Measurements from ENCODE around the gene RPL13. TPM values are rescaled to one million over a fixed set of nuclear protein-coding genes. Genes with fewer than 3 reads are reported as not detected.

Gene RPL13
- total RNA-seq, 1 experiment from 2014 or later = 2,780 TPM

DNA sequence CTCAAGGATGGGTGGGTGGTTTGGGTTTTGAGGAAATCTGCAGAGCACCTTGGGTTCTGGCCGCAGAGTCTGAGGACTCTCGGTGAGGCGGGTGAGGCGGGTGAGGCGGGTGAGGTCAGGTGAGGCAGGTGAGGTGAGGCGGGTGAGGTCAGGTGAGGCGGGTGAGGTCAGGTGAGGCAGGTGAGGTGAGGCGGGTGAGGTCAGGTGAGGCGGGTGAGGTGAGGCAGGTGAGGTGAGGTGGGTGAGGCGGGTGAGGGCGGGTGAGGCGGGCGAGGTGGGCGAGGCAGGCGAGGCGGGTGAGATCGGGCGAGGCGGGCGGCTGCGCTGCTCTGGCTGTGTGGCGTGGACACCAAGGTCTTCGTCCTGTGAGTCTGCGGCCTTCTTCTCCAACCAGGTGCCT is 24.1 kb upstream of the RPL13 start:
- H3K27me3 ChIP-seq (replicated peaks) = no peaks in the 10 kb centered on the region
- peaks cover 77% of the 10 kb centered on the region for H3K36me3 ChIP-seq
- H3K4me1 ChIP-seq (replicated peaks) = no peaks in the 10 kb centered on the region
- H3K27ac ChIP-seq = no peak overlapping the region
- H3K9me3 ChIP-seq (replicated peaks) = no peaks in the 10 kb centered on the region
- no peak for DNase-seq (ENCODE audit: low read depth in 1 of 2, low spot score in 2 of 2)
- no peak overlapping the region for H3K4me3 ChIP-seq

DNA sequence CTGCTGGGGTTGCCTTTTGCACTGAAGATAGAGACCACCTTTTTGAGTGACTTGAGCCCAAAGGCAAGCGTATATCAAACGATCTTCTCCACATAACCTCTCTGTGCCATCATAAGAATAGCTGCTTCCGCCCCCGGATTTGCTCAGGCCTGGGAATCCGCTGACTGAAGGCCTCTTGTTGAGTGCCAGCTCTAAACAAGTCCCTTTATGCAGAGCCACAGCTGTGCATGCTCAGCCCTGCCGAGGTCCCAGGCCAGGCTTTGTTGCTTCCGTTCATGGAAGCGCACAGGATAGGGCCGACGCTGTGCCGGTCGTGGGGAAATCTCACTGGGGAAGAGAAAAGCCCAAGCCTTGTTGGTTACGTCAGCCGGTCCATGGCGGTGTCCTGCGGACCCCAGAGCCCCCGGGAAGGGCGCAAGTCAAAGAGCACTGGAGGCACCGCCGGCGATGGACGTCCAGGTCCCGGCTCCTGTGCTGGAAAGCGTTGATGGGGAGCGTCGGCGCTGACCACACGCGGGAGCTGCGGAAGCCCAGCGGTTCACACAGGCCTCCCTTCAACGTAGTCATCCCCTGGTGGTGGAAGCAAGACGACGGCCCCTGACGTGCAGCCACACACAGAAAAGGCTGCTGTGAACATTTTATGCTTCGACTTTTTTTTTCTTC is 23.5 kb upstream of the RPL13 start:
- H3K27ac ChIP-seq = no peak overlapping the region
- H3K4me3 ChIP-seq = no peak overlapping the region
- no peaks in the 10 kb centered on the region for H3K27me3 ChIP-seq (replicated peaks)
- peaks cover 75% of the 10 kb centered on the region for H3K36me3 ChIP-seq
- no peak for DNase-seq (ENCODE audit: low read depth in 1 of 2, low spot score in 2 of 2)
- no peaks in the 10 kb centered on the region for H3K4me1 ChIP-seq (replicated peaks)
- H3K9me3 ChIP-seq (replicated peaks) = no peaks in the 10 kb centered on the region

DNA sequence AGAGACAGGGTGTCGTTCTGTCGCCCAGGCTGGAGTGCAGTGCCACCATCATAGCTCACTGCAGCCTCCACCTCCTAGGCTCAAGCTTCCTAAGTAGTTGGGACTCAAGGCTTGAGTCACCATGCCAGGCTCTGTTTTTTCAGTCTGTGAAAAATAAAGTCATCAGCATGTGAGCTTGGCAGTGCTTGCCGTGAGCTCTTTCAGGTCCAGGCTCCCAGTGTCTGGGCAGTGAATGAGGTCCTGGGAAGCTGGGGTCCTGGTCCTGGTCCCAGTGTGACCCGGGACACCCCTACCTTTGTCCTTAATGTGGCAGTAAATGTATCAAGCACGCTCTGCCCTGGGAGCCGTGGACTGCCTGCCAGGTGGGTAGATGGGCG is 22.9 kb upstream of the RPL13 start:
- no peak overlapping the region for H3K27ac ChIP-seq
- H3K4me1 ChIP-seq (replicated peaks) = no peaks in the 10 kb centered on the region
- H3K4me3 ChIP-seq = no peak overlapping the region
- DNase-seq (ENCODE audit: low read depth in 1 of 2, low spot score in 2 of 2) = no peak
- H3K36me3 ChIP-seq = peaks cover 70% of the 10 kb centered on the region
- H3K9me3 ChIP-seq (replicated peaks) = no peaks in the 10 kb centered on the region
- H3K27me3 ChIP-seq (replicated peaks) = no peaks in the 10 kb centered on the region

DNA sequence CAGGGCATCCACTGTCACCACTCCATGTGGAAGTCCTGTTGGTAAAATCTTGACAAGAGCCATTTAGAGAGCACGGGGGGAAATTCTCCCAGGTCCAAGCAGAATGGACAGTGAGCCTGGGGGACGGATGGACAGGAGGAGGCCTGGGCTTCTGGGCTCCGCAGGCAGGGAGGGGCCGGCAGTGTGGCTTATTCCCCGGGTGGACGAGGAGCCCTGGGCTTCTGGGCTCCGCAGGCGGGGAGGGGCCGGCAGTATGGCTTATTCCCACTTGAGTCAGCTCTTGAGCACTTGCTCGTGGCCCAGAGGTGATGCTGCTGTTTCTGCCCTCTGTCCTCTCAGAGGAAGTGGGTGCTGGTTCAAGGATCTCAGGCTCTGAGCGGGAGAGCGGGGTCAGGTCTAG is 22.2 kb upstream of the RPL13 start:
- H3K27me3 ChIP-seq (replicated peaks) = no peaks in the 10 kb centered on the region
- peaks cover 65% of the 10 kb centered on the region for H3K36me3 ChIP-seq
- no peaks in the 10 kb centered on the region for H3K9me3 ChIP-seq (replicated peaks)
- no peak overlapping the region for H3K4me3 ChIP-seq
- no peak overlapping the region for H3K27ac ChIP-seq
- H3K4me1 ChIP-seq (replicated peaks) = no peaks in the 10 kb centered on the region
- no peak for DNase-seq (ENCODE audit: low read depth in 1 of 2, low spot score in 2 of 2)

DNA sequence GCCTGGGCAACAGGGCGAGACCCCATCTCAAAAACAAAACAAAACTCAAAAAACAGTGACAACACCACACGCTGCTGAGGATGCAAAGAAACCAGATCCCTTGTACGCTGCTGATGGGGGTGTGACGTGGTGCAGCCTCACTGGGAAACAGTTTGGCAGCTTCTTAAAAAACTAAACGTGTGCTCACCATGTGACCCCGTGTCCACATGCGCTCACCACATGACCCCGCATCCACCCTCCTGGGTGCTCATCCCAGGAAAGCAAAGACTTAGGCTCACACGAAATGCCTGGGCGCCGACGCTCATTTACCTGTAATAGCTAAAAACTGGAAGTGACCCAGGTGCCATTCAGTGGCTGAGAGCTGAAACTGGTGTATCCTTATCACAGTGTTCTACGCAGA is 19.9 kb upstream of the RPL13 start:
- DNase-seq (ENCODE audit: low read depth in 1 of 2, low spot score in 2 of 2) = no peak
- no peaks in the 10 kb centered on the region for H3K4me1 ChIP-seq (replicated peaks)
- no peak overlapping the region for H3K4me3 ChIP-seq
- H3K36me3 ChIP-seq = peaks cover 60% of the 10 kb centered on the region
- no peak overlapping the region for H3K27ac ChIP-seq
- no peaks in the 10 kb centered on the region for H3K9me3 ChIP-seq (replicated peaks)
- no peaks in the 10 kb centered on the region for H3K27me3 ChIP-seq (replicated peaks)

GRCh38 chr16:89541792-89542191 is 18.7 kb upstream of the RPL13 start:
- no peaks in the 10 kb centered on the region for H3K27me3 ChIP-seq (replicated peaks)
- H3K4me3 ChIP-seq = no peak overlapping the region
- no peaks in the 10 kb centered on the region for H3K4me1 ChIP-seq (replicated peaks)
- peaks cover 66% of the 10 kb centered on the region for H3K36me3 ChIP-seq
- no peak overlapping the region for H3K27ac ChIP-seq
- DNase-seq (ENCODE audit: low read depth in 1 of 2, low spot score in 2 of 2) = no peak
- no peaks in the 10 kb centered on the region for H3K9me3 ChIP-seq (replicated peaks)

DNA sequence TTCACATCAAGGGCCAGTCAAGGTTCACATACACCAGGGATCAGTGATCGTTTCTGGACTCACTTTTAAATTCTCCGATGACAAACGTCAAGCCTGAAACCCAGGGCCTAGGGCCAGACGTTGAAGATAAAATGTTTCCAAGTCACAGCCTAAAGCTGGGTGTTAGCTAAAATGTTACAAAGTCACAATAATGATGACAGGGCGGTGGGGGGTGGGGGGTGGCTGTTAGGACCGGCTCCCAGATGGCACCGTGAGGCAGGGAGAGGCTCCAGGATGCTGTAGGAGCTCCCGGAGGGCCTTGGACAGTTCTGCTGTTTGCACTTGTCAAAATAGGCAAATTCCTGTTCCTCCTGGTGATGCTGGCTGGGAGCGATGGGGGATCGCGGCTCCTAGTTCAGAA is 16.4 kb upstream of the RPL13 start:
- Histone ChIP-seq H3K27ac (no peak overlapping the region), H3K27me3 (replicated peaks) (no peaks in the 10 kb centered on the region), H3K9me3 (replicated peaks) (no peaks in the 10 kb centered on the region), H3K36me3 (peaks cover 66% of the 10 kb centered on the region), H3K4me3 (no peak overlapping the region), H3K4me1 (replicated peaks) (no peaks in the 10 kb centered on the region)
- DNase-seq (ENCODE audit: low read depth in 1 of 2, low spot score in 2 of 2) = no peak

DNA sequence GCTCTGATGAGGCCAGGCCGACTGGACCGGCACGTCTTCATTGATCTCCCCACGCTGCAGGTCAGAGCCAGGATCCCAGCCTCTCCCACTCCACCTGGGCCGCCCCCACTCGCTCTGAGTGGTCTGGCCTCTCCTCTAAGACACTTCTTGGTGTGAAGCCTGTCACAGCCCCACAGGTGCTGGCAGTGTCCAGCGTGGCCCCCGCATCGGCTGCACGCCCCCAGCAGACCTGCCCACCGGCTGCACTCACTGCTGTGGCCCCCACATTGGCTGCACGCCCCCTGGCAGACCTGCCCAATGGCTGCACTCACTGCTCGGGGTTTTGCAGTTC is 15.8 kb upstream of the RPL13 start:
- DNase-seq (ENCODE audit: low read depth in 1 of 2, low spot score in 2 of 2) = no peak
- no peaks in the 10 kb centered on the region for H3K4me1 ChIP-seq (replicated peaks)
- H3K27ac ChIP-seq = no peak overlapping the region
- H3K4me3 ChIP-seq = no peak overlapping the region
- H3K36me3 ChIP-seq = peaks cover 69% of the 10 kb centered on the region
- H3K9me3 ChIP-seq (replicated peaks) = no peaks in the 10 kb centered on the region
- H3K27me3 ChIP-seq (replicated peaks) = no peaks in the 10 kb centered on the region

DNA sequence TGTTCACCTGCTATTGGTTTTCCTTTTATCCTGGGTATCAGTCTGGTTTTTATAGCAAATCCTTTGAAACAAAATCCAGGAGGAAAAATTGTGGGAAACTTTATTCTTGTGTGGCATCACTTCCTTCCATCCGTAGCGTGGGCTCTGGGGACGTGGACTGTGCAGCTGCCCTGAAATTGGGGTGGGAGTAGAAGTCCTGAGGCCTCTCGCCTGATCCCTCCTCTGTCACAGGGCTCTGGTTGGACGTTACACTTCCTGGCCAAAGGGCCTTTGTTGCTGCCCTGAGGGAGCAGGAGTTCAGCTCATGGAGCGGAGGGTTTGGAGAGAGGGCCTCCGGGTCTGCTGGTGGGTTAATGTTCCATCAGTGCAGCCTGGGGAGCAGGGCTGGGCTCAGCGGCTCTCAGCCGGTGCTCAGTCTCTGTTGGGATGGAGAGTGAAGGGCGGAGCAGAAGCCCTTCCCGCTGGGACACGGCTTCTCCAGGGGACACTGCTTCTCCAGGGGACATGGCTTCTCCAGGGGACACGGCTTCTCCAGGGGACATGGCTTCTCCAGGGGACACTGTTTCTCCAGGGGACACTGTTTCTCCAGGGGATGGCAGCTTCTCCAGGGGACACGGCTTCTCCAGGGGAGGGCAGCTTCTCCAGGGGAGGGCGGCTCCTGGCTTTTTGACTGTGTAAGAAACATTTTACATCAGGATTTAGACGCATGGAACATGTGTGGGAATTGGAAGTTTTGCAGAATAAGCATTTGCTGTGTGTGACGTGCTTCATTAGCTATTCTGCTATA is 15.2 kb upstream of the RPL13 start:
- Histone ChIP-seq H3K4me1 (replicated peaks) (no peaks in the 10 kb centered on the region), H3K36me3 (peaks cover 71% of the 10 kb centered on the region), H3K27ac (no peak overlapping the region), H3K27me3 (replicated peaks) (no peaks in the 10 kb centered on the region), H3K9me3 (replicated peaks) (no peaks in the 10 kb centered on the region), H3K4me3 (no peak overlapping the region)
- no peak for DNase-seq (ENCODE audit: low read depth in 1 of 2, low spot score in 2 of 2)

DNA sequence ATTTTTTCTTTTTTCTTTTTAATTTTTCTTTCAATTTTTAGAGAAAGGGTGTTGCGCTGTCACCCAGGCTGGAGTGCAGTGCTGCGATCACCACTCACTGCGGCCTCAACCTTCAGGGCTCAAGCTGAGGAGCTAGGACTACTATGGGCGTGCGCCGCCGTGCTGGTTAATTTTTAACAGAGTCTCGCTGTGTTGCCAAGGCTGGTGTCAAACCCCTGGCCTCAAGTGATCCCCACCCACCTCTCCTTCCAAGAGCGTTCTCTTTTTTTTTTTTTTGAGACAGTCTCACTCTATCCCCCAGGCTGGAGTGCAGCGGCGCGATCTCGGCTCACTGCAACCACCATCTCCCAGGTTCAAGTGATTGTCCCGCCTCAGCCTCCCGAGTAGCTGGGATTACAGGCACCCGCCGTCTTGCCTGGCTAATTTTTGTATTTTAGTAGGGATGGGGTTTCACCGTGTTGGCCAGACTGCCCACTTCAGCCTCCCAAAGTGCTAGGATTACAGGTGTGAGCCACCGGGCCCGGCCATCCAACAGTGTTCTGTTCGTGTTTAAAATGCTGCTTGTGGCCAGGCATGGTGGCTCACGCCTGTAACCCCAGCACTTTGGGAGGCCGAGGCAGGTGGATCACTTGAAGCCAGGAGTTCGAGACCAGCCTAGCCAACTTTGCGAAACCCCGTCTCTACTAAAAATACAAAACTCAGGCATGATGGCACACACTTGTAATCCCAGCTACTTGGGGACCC is 14.5 kb upstream of the RPL13 start:
- H3K36me3 ChIP-seq = peaks cover 75% of the 10 kb centered on the region
- H3K4me1 ChIP-seq (replicated peaks) = no peaks in the 10 kb centered on the region
- no peak for DNase-seq (ENCODE audit: low read depth in 1 of 2, low spot score in 2 of 2)
- H3K4me3 ChIP-seq = no peak overlapping the region
- no peaks in the 10 kb centered on the region for H3K27me3 ChIP-seq (replicated peaks)
- H3K27ac ChIP-seq = no peak overlapping the region
- H3K9me3 ChIP-seq (replicated peaks) = no peaks in the 10 kb centered on the region

DNA sequence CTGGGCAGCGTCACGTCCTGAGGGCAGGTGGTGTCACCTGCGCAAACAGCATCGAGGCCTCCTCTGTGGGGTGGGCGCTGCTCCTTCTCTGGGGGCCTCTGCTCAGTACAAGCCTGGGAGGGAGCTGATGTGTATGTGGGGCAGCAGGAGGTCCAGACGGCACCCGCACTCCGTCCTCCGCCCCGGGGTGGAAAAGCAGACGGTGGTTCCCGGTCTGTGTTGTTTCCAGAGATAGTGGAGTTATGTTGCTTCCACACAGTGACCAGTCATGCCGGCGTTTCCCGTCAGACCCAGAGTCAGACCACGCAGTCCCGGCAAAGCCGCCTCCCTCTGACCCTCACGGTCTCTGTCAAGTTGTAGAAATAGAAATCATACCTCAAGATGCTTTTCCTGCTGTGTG is 13.7 kb upstream of the RPL13 start:
- Histone ChIP-seq H3K9me3 (replicated peaks) (no peaks in the 10 kb centered on the region), H3K4me3 (no peak overlapping the region), H3K27ac (no peak overlapping the region), H3K36me3 (peaks cover 78% of the 10 kb centered on the region), H3K4me1 (replicated peaks) (no peaks in the 10 kb centered on the region), H3K27me3 (replicated peaks) (no peaks in the 10 kb centered on the region)
- no peak for DNase-seq (ENCODE audit: low read depth in 1 of 2, low spot score in 2 of 2)

GRCh38 chr16:89547291-89547690 is 13.2 kb upstream of the RPL13 start:
- H3K27me3 ChIP-seq (replicated peaks) = no peaks in the 10 kb centered on the region
- H3K4me3 ChIP-seq = no peak overlapping the region
- no peak for DNase-seq (ENCODE audit: low read depth in 1 of 2, low spot score in 2 of 2)
- H3K27ac ChIP-seq = no peak overlapping the region
- H3K36me3 ChIP-seq = peaks cover 81% of the 10 kb centered on the region
- H3K4me1 ChIP-seq (replicated peaks) = no peaks in the 10 kb centered on the region
- H3K9me3 ChIP-seq (replicated peaks) = no peaks in the 10 kb centered on the region

GRCh38 chr16:89547860-89548259 is 12.6 kb upstream of the RPL13 start:
- Histone ChIP-seq H3K36me3 (peaks cover 87% of the 10 kb centered on the region), H3K9me3 (replicated peaks) (no peaks in the 10 kb centered on the region), H3K4me1 (replicated peaks) (no peaks in the 10 kb centered on the region), H3K4me3 (no peak overlapping the region), H3K27ac (no peak overlapping the region), H3K27me3 (replicated peaks) (no peaks in the 10 kb centered on the region)
- DNase-seq (ENCODE audit: low read depth in 1 of 2, low spot score in 2 of 2) = no peak

DNA sequence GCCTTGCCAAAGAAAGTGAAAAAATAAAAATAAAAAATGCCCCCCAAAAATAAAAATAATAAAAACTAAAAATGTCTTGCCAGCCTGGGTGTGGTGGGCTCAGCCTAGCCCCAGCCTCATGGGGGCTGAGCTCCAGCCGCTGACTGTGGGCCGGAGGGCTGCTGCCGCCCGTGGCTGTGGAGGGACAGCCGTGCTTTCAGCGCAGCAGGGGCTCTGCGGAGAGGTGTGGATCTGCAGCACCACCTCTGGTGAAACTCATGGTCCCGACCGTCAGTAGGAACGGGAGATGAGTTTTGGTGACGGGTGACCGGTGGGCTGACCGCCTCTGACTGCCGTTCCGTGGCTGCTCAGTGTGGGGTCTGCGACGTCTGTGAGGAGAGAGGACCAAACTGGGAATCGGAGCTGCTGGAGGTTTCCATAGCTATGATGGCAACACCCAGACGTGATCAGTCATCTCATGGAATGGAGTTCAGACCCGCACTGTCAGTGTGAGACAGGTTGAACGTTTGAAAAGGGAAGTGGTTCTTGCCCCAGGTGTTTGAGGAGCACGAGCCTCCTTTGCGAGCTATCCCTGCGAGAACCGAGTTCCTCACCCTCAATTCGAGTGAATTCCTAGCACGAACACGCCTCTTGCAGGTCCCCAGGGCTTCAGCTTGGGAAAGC is 12.0 kb upstream of the RPL13 start:
- no peak for DNase-seq (ENCODE audit: low read depth in 1 of 2, low spot score in 2 of 2)
- Histone ChIP-seq H3K27ac (no peak overlapping the region), H3K4me1 (replicated peaks) (no peaks in the 10 kb centered on the region), H3K4me3 (no peak overlapping the region), H3K9me3 (replicated peaks) (no peaks in the 10 kb centered on the region), H3K27me3 (replicated peaks) (no peaks in the 10 kb centered on the region), H3K36me3 (peaks cover 91% of the 10 kb centered on the region)

Data from SJSA1 (cell line).